Astrocyte of the hippocampus (primary cell): ENCODE measurements around the gene GADD45A.
"Not testable (repeated sequence)": the region's sequence is repeated elsewhere in the genome, so short reads cannot be mapped to it uniquely, and the experiment has no call there.

Experiments used
- DNase-seq: peaks from one replicate; pipeline ENCODE4 v3.0.0; 2011; ENCODE audit warnings: low read depth, low spot score

GADD45A gene

DNA sequence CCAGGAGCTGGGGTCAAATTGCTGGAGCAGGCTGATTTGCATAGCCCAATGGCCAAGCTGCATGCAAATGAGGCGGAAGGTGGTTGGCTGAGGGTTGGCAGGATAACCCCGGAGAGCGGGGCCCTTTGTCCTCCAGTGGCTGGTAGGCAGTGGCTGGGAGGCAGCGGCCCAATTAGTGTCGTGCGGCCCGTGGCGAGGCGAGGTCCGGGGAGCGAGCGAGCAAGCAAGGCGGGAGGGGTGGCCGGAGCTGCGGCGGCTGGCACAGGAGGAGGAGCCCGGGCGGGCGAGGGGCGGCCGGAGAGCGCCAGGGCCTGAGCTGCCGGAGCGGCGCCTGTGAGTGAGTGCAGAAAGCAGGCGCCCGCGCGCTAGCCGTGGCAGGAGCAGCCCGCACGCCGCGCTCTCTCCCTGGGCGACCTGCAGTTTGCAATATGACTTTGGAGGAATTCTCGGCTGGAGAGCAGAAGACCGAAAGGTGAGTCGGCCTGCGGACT, at the start of gene GADD45A:
Gene GADD45A (plus strand): TSS at position 135 of the 491 bp plus-strand sequence. CDS start 294 bp downstream, at position 429.
- peak; percentile 99 for DNase-seq

- no peak for DNase-seq
These were observed 48.9 kb upstream of the GADD45A start for GRCh38 chr1:67636146-67636545.

DNA sequence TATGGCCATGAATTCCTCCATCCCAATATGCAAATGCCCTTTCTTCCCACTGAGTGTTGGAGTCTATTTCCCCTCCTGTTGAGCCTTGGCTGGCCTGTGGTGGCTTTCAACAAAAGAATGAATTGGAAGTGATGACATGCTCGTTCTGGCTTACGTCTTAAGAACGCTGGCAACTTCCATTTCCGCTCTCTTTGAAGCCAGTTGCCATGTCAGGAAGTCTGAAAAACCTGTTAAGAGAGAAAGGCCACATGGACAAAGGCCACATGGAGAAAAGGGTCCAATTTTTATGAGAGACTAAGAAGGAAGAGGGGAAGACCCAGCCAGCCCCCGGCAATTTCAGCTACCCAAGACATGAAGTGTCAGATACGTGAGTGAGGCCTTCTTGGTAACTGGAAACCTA, 45.6 kb upstream of the GADD45A start:
- no peak for DNase-seq

DNA sequence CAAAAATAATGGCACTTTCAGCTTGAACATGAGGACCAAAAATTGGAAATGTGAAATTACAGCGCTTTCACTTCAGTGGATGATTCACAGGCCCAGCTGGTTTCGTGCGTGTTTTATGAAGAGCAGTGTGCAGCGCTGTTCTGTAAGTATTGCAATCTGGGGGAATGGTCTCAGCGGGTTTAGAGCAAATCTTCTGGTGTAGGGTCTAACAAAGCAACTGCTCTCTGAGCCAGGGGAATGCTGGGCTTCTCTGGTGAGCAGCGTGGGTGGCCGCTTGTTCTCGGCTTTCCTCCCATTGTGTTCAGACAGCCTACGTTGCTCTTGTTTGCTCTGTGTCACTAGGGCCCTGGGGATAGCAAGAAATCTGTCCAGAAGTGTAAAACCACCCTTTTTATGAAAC, 42.4 kb upstream of the GADD45A start:
- peak; percentile 29 for DNase-seq

GRCh38 chr1:67644566-67644965, 40.4 kb upstream of the GADD45A start:
- DNase-seq: no peak

- DNase-seq: no peak
These were observed 39.4 kb upstream of the GADD45A start for GRCh38 chr1:67645495-67646144.

DNA sequence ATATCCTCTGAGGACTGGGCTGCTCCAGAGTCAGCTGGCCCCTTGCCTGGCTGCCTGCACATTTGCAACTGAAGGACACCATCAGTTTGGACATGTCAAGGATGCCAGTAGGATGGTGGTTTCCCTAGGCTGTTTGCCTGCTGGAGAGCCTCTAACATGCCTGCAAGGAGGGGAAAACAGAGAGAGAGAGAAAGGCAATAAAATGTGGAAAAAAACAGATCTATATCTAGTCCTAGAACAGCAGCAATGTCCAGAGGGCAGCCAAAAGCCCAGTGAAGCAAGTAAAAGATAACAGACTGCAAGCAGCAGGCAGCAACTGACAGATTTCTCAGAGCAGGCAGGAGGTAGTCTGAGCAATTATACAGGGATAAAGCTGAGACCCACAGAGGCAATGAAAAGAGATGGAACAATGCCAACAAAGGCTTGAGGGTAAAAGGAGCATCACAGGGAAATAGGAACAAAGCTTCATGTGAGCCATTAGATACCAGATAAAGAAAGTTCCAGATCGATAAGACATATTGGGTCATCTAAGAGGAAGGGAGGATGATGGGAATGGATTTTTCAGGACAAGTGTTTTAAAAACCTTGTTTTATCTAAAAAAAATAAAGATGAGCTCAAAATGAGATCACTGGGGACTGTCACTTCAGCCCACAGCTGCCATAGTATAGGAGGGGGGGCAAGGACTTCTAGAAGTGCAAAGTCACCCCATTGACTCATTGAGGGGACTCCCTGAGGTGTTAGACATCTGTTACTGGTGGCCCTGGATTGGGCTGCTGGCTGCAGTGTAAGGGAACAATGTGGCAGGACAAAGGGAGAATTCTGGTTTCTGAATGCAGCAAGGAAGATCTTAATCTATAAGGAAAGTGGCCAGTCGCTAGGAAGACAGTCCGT, 38.6 kb upstream of the GADD45A start:
- DNase-seq: peak; percentile 67

GRCh38 chr1:67647036-67647798, 37.8 kb upstream of the GADD45A start:
- peak; percentile 61 for DNase-seq

- no peak for DNase-seq
These were observed 37.1 kb upstream of the GADD45A start for GRCh38 chr1:67647814-67648358.

DNA sequence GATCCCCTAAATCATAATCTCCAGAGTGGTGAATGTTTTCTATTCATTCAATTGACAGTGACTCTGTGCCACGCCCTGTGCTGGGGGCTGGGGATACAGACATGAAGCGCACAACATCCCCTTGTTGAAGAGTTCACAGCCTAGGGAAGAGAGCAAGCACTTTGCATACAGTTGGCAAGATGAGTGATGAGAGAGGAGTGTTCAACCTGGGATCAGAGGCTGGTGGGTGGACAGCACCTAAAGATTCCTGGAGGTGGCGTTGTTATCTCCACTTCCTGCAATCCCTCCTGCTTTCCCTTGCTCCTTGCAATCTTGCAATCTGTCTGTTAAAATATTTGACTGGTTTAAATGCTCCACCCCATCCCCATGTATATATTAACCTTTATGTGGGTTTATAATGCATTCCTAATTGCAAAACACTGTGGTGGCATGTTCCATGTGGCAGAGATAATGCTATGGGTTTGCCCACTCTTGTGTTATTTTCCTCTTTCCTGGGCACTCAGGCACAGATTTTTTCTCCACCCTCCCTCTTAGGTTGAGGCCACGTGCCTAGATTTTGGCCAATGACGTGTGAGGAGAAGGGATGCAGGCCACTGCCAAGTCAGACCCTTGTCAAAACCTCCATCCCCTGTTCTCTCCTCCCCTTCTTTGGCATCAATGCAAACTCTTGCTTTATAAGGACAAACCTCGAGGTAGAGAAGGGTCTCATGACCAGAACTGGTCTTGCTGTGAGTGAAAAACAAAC, 36.2 kb upstream of the GADD45A start:
- DNase-seq: no peak

- no peak for DNase-seq
These were observed 34.9 kb upstream of the GADD45A start for GRCh38 chr1:67650061-67650460.

DNA sequence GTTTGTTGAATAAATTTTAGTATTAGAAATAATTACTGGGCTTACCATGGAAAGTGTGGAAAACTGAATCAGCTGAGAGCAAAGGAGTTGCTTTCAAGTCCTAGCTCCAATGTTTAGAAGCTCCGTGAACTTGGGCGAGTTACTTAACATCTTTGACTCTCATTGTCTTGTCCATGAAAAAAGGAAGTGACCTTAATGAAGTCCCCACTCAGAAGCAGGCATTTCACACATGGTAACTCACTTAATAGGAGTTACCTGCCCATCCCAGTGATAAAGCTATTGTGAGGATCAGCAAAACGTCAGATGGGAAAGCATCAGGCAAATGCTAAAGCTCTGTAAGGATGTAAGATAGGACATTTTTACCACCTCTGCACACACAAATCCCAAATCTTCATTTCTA, 34.0 kb upstream of the GADD45A start:
- DNase-seq: no peak

GRCh38 chr1:67652800-67653199, 32.2 kb upstream of the GADD45A start:
- DNase-seq: peak; percentile 53

DNA sequence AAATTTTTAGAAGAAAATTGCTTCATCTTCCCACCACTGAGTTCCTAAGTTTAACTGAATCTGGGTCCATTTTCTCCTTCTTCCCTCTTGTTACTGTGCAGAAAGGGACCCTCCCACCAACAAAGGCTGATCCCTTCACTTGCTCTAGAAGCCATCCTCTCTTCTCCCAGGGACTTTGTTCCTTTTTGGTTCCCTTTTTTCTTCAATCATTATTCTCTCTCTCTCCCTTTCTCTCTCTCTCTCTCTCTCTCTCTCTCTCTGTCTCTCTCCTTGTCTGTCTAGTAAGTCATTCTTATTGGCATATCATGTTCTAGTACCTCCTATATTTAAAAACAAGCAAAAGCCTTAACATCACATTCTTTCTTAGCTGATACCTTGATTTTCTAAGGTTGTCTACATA, 31.7 kb upstream of the GADD45A start:
- no peak for DNase-seq

DNA sequence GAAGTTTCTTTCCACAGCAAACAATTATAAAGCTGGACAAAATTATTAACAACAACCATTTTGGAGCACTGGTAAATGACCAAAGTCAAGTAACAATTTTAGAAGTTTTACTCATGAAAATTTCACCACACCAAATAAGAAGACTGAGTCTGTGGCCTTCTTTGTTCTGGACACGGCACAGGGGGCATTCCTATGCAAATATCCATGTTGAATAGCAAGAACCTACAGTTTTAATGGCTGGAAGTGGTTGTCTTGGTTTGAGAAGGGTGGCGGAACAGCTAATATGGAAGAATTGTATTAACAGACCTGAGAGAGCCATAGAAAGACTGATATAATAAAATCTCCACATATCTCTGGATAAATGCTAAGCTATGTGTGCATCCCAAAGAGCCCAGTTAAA, 29.4 kb upstream of the GADD45A start:
- DNase-seq: no peak

DNA sequence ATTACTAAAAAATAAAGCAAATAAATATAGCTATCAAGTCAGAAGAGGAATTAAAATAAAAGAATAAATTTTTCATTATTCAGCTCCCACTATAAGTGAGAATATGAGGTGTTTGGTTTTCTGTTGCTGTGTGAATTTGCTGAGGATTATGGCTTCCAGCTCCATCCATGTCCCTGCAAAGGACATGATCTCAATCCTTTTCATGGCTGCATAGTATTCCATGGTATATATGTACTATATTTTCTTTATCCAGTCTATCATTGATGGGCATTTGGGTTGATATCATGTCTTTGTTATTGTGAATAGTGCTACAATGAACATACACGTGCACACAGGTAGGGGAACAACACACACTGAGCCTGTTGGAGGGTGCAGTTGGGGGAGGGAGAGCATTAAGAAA, 27.8 kb upstream of the GADD45A start:
- DNase-seq: not testable (repeated sequence)

DNA sequence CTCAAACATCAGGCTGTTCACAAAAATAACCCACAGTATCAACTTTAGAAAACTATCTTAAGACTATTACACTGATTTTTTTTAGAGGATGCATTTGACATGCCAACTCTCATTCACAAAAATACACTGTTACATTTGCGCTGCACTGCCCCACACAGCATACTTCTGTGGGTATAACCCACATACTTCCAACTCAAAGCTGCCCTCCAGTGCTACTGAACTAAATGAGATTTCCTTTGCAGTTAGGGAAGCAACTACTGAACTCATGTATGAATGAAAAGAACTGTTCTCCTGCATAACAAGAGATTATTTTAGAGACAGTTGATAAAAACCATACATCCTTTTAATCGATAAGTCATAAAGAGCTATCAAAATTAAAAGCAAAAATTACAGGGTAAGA, 25.8 kb upstream of the GADD45A start:
- no peak for DNase-seq

GRCh38 chr1:67662884-67663283, 22.1 kb upstream of the GADD45A start:
- no peak for DNase-seq

GRCh38 chr1:67664048-67664447, 21.0 kb upstream of the GADD45A start:
- no peak for DNase-seq

DNA sequence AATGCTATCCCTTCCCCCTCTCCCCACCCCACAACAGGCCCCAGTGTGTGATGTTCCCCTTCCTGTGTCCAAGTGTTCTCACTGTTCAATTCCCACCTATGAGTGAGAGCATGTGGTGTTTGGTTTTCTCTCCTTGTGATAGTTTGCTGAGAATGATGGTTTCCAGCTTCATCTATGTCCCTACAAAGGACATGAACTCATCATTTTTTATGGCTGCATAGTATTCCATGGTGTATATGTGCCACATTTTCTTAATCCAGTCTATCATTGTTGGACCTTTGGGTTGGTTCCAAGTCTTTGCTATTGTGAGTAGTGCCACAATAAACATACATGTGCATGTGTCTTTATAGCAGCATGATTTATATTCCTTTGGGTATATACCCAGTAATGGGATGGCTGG, 19.7 kb upstream of the GADD45A start:
- DNase-seq: not testable (repeated sequence)

- DNase-seq: no peak
These were observed 18.4 kb upstream of the GADD45A start for GRCh38 chr1:67666636-67667035.
